GM12878 (cell line): ENCODE measurements around the gene CREB5. TPM values are rescaled to one million over a fixed set of nuclear protein-coding genes. Genes with fewer than 3 reads are reported as not detected.

Source experiments
- ATAC-seq: fragments of 200-7000 bp; cut with Tn5 transposase; 3 replicates; pipeline ENCODE4 v1.9.1; 2020; ENCODE audit warnings: mild to moderate bottlenecking, moderate library complexity
- BruUV-seq: library from RNA; stranded (reverse); fragments of 400-500 nt; replicated peaks from 2 replicates; lab custom pipeline; 2021; lab: Mats Ljungman, UMichigan
- CTCF ChIA-PET: fragments of 300-600 bp; sonication (Branson Sonifier 250); formaldehyde crosslinking; extraction: SDS; loops from one replicate; lab custom pipeline; 2021; ENCODE audit warnings: inconsistent platforms; lab: Yijun Ruan, JAX
- POLR2A ChIA-PET: fragments of 350-600 bp; formaldehyde crosslinking; extraction: SDS; loops from one replicate; lab custom pipeline; 2021; ENCODE audit warnings: inconsistent platforms; lab: Charles Lee
- RAD21 ChIA-PET: fragments of 300-600 bp; sonication (Branson Sonifier 250); formaldehyde crosslinking; loops from one replicate; lab custom pipeline; 2023; ENCODE audit warnings: antibody characterized with exemption; ENCODE audit not compliant: unreplicated experiment; lab: Charles Lee
- SMC1A ChIA-PET: fragments of 300-600 bp; sonication (Branson Sonifier 250); formaldehyde crosslinking; loops from one replicate; lab custom pipeline; 2023; ENCODE audit not compliant: unreplicated experiment, uncharacterized antibody; lab: Charles Lee
- DNase-seq: peaks from one replicate; pipeline ENCODE4 v3.0.0-alpha.2; 2011; ENCODE audit warnings: low read depth, low spot score
- FAIRE-seq: peaks from 3 replicates; lab custom pipeline; 2011; peaks lifted over from hg19 to GRCh38; lab: Jason Lieb, UNC
- H2AFZ ChIP-seq: 2 replicates; pipeline ENCODE4 v1.6.0; 2011; ENCODE audit warnings: low read depth, low read length, control low read depth; ENCODE audit not compliant: control insufficient read depth
- H3K27ac ChIP-seq: 2 replicates; pipeline ENCODE4 v1.5.1; 2011; ENCODE audit warnings: control low read depth; ENCODE audit not compliant: control insufficient read depth, insufficient read depth
- H3K27me3 ChIP-seq, 2 experiments: replicated peaks in 1 of 2; 2 replicates each; pipeline versions ENCODE4 v1.6.0 to v1.6.1; 2011; ENCODE audit warnings: low read length in 1 of 2; ENCODE audit not compliant: control insufficient read depth in 2 of 2, insufficient read depth in 2 of 2
- H3K36me3 ChIP-seq, 2 experiments: 2 replicates each; pipeline ENCODE4 v1.5.1; 2011; ENCODE audit warnings: low read length in 1 of 2; ENCODE audit not compliant: control insufficient read depth in 2 of 2, insufficient read depth in 2 of 2
- H3K4me1 ChIP-seq: 2 replicates; pipeline ENCODE4 v1.6.1; 2011; ENCODE audit warnings: mild to moderate bottlenecking, low read length, moderate library complexity, mixed read lengths; ENCODE audit not compliant: control insufficient read depth, insufficient read depth
- H3K4me2 ChIP-seq: 2 replicates; pipeline ENCODE4 v1.6.0; 2011; ENCODE audit warnings: control low read depth; ENCODE audit not compliant: control insufficient read depth, insufficient read depth
- H3K4me3 ChIP-seq: fragments of 200-600 bp; sonication (generic); 2 replicates; pipeline ENCODE4 v1.5.1; 2016
- H3K79me2 ChIP-seq: 2 replicates; pipeline ENCODE4 v1.6.0; 2011; ENCODE audit warnings: low read length; ENCODE audit not compliant: control insufficient read depth, insufficient read depth
- H3K9ac ChIP-seq: 2 replicates; pipeline ENCODE4 v1.8.0; 2011; ENCODE audit warnings: low read length, control low read depth, mixed read lengths; ENCODE audit not compliant: control insufficient read depth, insufficient read depth
- H3K9me3 ChIP-seq: replicated peaks from 3 replicates; pipeline ENCODE4 v1.5.1; 2011; ENCODE audit warnings: mild to moderate bottlenecking, low read length; ENCODE audit not compliant: control insufficient read depth, insufficient read depth
- H4K20me1 ChIP-seq: 2 replicates; pipeline ENCODE4 v1.6.0; 2011; ENCODE audit not compliant: control insufficient read depth, insufficient read depth
- CREB1 ChIP-seq: IDR thresholded peaks from 2 replicates; pipeline ENCODE4 v1.6.1; 2012; ENCODE audit warnings: low read depth, mild to moderate bottlenecking, inconsistent platforms
- IKZF1 ChIP-seq: fragments of 450-650 bp; conservative IDR thresholded peaks from 2 replicates; pipeline ENCODE4 v1.6.1; 2017; ENCODE audit warnings: antibody characterized with exemption, mild to moderate bottlenecking
- NFYB ChIP-seq: IDR thresholded peaks from 2 replicates; pipeline ENCODE4 v1.6.1; 2011; ENCODE audit warnings: low read depth, mild to moderate bottlenecking, low read length, improper control_type of control experiment, moderate library complexity; ENCODE audit not compliant: insufficient read depth
- NR2F1 ChIP-seq: fragments of 450-650 bp; conservative IDR thresholded peaks from 2 replicates; pipeline ENCODE4 v1.6.1; 2017; ENCODE audit warnings: mild to moderate bottlenecking
- TCF7 ChIP-seq: IDR thresholded peaks from 2 replicates; pipeline ENCODE4 v1.6.1; 2014; ENCODE audit warnings: antibody characterized with exemption, borderline replicate concordance
- WGBS: methylation state at CpG from one replicate; pipeline ENCODE4 v1.1.6; 2016; ENCODE audit warnings: low lambda C conversion rate; ENCODE audit not compliant: insufficient replicate concordance, insufficient coverage; ENCODE audit errors: missing lambda C conversion rate; 5-methylcytosine and 5-hydroxymethylcytosine counted together
- in situ Hi-C: fragments of 300-500 bp; cut with MboI; formaldehyde crosslinking; loops from 9 replicates; pipeline ENCODE4 v1.14.3; 2018; ENCODE audit warnings: mixed read lengths
- intact Hi-C: fragments of 100-400 bp; cut with micrococcal nuclease; formaldehyde crosslinking; loops from one replicate; pipeline ENCODE4 v1.14.2; 2022; ENCODE audit not compliant: unreplicated experiment
- polyA plus RNA-seq, 11 experiments: library from polyadenylated mRNA; depleted of rRNA in 4 of 11; unstranded in 6 of 11; stranded (reverse) in 5 of 11; fragments of >200 nt; fragmentation: Nextera tagmentation in 4 of 11; fragmentation: Illumina TruSeq in 1 of 11; extraction: Ambion mirVana in 4 of 11; extraction: Trizol in 1 of 11; gene quantifications; 1 replicate in 1 of 11; 2 replicates in 10 of 11; pipeline versions ENCODE4 v1.2.1 to v1.2.3, GENCODE V29; 2011 to 2016; ENCODE audit warnings: inconsistent platforms in 2 of 11, missing spikeins in 2 of 11, low read depth in 1 of 11
- total RNA-seq, 4 experiments: library from RNA; depleted of rRNA in 3 of 4; stranded (reverse); fragments of >200 nt in 3 of 4; fragmentation: Illumina TruSeq in 1 of 4; extraction: Trizol in 1 of 4; gene quantifications; 2 replicates each; pipeline versions ENCODE4 v1.2.1 to v1.2.3, GENCODE V29; 2013 to 2021
- TF ChIP-seq, protein P1 (sequence below): IDR thresholded peaks from 2 replicates; pipeline ENCODE4 v1.6.1; 2012; ENCODE audit warnings: improper control_type of control experiment, low read depth, low read length; ENCODE audit not compliant: insufficient replicate concordance
- TF ChIP-seq, protein P2 (sequence below): fragments of 450-650 bp; IDR thresholded peaks from 2 replicates; pipeline ENCODE4 v1.6.1; 2016; ENCODE audit warnings: mild to moderate bottlenecking
- TF ChIP-seq, protein P3 (sequence below): IDR thresholded peaks from 2 replicates; pipeline ENCODE4 v1.6.1; 2011; ENCODE audit warnings: mild to moderate bottlenecking, low read depth, low read length, moderate library complexity; ENCODE audit not compliant: insufficient replicate concordance

The CREB5 gene
- total and polyA plus RNA-seq, 10 of the 15 experiments (the other 5 are each of a cell fraction or from before 2014, with no cell fraction given) = 12.9 to 74.1 (median 53.0) TPM

- TF ChIP-seq IKZF1 (peak; percentile 63), NR2F1 (peak; percentile 57; the same call in 1 of the 2 replicates), CREB1 (peak; percentile 30; the same call in 1 of the 2 replicates)
- TF ChIP-seq, protein P1, sequence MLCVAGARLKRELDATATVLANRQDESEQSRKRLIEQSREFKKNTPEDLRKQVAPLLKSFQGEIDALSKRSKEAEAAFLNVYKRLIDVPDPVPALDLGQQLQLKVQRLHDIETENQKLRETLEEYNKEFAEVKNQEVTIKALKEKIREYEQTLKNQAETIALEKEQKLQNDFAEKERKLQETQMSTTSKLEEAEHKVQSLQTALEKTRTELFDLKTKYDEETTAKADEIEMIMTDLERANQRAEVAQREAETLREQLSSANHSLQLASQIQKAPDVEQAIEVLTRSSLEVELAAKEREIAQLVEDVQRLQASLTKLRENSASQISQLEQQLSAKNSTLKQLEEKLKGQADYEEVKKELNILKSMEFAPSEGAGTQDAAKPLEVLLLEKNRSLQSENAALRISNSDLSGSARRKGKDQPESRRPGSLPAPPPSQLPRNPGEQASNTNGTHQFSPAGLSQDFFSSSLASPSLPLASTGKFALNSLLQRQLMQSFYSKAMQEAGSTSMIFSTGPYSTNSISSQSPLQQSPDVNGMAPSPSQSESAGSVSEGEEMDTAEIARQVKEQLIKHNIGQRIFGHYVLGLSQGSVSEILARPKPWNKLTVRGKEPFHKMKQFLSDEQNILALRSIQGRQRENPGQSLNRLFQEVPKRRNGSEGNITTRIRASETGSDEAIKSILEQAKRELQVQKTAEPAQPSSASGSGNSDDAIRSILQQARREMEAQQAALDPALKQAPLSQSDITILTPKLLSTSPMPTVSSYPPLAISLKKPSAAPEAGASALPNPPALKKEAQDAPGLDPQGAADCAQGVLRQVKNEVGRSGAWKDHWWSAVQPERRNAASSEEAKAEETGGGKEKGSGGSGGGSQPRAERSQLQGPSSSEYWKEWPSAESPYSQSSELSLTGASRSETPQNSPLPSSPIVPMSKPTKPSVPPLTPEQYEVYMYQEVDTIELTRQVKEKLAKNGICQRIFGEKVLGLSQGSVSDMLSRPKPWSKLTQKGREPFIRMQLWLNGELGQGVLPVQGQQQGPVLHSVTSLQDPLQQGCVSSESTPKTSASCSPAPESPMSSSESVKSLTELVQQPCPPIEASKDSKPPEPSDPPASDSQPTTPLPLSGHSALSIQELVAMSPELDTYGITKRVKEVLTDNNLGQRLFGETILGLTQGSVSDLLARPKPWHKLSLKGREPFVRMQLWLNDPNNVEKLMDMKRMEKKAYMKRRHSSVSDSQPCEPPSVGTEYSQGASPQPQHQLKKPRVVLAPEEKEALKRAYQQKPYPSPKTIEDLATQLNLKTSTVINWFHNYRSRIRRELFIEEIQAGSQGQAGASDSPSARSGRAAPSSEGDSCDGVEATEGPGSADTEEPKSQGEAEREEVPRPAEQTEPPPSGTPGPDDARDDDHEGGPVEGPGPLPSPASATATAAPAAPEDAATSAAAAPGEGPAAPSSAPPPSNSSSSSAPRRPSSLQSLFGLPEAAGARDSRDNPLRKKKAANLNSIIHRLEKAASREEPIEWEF = no peak
These were observed 6.7 kb upstream of the CREB5 start (continued) for GRCh38 chr7:28405662-28406061.

DNA sequence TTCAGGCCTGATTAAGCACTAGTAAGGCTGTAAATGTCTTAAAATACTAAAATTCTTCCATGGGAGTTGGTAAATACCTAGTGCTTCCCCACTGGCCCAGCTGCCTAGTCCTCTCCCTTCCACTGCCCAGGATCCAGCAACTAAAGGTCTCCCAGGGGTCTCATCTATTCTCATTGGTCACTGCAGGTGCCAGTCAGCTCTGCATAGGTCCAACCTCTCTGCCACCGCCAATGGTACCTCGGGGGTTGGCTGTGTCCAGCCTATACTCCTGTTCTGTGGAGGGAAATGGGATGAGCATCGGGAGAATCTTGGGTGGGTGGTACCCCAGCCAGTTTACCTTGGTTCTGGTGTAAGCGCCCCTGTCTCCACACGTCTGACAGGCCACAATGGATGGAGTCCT lies 6.1 kb upstream of the CREB5 start:
- FAIRE-seq (no peak), DNase-seq (no peak), ATAC-seq (no peak)
- ChIA-PET SMC1A (interaction anchor here (1.2 to 1.8 kb wide), 7 partner anchors 10 to 134 kb away, joined by 3 to 5 read pairs (median 3); no protein-coding TSS in a partner anchor), RAD21 (no interaction called here), POLR2A (no interaction called here), CTCF (interaction anchor here (0.9 kb wide), 1 partner anchor 14 kb away, joined by 3 read pairs; no protein-coding TSS in a partner anchor)
- in situ Hi-C loops = no loop called here
- no peak overlapping the region for H3K4me3 ChIP-seq
- no peak overlapping the region for H3K27ac ChIP-seq
- no peaks in the 10 kb centered on the region for H4K20me1 ChIP-seq
- H3K27me3 ChIP-seq = peaks cover 0 to 14% of the 10 kb centered on the region in 2 experiments; a peak in 2 of 4 replicates
- H3K4me2 ChIP-seq = no peak overlapping the region
- H2AFZ ChIP-seq = no peak overlapping the region
- H3K4me1 ChIP-seq = 0 out of 2 replicates have a peak, but pooled peaks cover 2% of the 10 kb centered on the region
- intact Hi-C loops = loop anchor here (1.0 kb wide), 1 partner anchor 279 kb away; no protein-coding TSS in a partner anchor
- BruUV-seq = no TSS peak
- TF ChIP-seq TCF7 = no peak
- TF ChIP-seq, protein P2, sequence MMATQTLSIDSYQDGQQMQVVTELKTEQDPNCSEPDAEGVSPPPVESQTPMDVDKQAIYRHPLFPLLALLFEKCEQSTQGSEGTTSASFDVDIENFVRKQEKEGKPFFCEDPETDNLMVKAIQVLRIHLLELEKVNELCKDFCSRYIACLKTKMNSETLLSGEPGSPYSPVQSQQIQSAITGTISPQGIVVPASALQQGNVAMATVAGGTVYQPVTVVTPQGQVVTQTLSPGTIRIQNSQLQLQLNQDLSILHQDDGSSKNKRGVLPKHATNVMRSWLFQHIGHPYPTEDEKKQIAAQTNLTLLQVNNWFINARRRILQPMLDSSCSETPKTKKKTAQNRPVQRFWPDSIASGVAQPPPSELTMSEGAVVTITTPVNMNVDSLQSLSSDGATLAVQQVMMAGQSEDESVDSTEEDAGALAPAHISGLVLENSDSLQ = peak; percentile 87
- TF ChIP-seq, protein P3, sequence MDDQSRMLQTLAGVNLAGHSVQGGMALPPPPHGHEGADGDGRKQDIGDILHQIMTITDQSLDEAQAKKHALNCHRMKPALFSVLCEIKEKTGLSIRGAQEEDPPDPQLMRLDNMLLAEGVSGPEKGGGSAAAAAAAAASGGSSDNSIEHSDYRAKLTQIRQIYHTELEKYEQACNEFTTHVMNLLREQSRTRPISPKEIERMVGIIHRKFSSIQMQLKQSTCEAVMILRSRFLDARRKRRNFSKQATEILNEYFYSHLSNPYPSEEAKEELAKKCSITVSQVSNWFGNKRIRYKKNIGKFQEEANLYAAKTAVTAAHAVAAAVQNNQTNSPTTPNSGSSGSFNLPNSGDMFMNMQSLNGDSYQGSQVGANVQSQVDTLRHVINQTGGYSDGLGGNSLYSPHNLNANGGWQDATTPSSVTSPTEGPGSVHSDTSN = peak; percentile 71
- TF ChIP-seq NFYB = peak; percentile 56
- no peaks in the 10 kb centered on the region for H3K9me3 ChIP-seq
- no peaks in the 10 kb centered on the region for H3K79me2 ChIP-seq
- WGBS = 42% methylated on average over 5 of the region's 5 CpGs
- no peaks in the 10 kb centered on the region for H3K36me3 ChIP-seq
- H3K9ac ChIP-seq = no peak overlapping the region
